ENCODE data around the gene SQSTM1.

The SQSTM1 gene

DNA sequence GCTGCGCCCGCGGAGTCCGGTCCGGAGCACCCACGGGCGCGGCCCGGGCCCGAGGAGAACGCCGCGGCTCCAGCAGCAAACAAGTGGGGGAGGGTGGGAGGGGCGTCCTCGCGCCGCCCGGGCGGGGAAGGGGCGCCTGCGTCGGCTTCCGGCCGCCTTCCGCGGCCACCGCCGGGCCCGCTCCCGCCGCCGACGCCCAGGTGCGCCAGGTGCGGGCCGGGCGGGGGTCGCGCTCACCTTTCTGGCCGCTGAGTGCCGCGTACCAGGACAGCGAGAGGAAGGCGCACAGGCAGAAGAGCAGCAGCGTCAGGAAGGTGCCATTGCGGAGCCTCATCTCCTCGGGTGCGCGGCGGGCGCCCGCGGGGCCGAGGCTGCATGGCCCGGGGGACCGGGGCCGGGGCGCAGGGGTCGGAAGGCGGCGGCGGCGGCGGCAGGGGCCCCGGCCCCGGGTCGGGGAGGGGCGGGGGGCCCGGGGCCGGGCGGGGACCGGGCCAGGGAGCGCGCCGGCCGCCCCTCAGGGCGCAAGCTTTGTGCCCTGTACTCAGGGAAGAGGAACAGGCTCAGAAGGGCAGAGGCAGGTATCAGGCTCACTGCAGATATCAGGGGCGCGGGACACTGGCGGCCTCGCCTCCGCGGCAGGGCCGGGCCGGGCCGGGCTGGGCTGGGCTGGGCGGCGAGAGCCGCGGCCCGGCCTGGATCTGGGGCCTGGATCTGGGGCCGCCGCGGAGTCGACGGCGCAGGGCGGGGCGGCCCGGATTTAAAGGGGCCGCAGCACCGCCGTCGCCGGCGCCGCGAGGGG lies 14.3 kb upstream of the SQSTM1 start, which contains the start of gene MGAT4B:
Gene MGAT4B (minus strand): TSS at position 617 of the 799 bp plus-strand sequence. CDS start 283 bp downstream, at position 334.
- peak; percentile 28 for DNase-seq

DNA sequence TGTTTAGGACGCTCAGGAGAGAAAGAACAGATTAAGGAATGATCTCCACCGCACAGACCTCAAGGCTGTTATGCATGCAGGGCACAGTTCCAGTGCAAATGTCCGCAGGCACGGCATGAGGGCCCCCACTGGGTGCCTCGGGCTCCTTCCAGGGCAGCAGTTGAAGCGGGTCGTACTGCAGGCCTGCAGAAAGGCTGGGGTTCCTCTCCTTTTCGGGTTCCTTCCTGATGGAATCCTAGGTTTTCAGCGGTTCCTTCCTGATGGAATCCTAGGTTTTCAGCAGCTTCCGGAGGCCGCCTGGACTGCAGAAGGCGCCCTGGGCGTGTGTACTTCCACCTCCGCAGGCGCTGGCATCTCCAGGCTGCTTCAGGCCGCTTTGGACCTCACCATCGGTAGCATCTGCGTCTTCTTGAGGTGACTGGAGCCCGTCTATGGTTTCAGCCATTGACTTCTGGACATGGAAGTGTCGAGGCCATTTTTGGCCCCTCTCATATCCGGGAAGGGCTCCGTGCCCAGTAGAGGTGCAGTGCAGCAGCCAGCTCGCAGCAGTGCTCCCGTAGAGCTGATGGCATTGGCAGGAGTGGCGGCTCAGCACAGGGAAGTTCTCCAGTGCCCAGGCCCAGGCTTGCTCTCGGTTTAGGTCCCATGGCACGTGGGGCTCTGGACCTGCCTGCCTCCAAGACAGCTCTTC lies 8.4 kb upstream of the SQSTM1 start:
- no peak for DNase-seq

DNA sequence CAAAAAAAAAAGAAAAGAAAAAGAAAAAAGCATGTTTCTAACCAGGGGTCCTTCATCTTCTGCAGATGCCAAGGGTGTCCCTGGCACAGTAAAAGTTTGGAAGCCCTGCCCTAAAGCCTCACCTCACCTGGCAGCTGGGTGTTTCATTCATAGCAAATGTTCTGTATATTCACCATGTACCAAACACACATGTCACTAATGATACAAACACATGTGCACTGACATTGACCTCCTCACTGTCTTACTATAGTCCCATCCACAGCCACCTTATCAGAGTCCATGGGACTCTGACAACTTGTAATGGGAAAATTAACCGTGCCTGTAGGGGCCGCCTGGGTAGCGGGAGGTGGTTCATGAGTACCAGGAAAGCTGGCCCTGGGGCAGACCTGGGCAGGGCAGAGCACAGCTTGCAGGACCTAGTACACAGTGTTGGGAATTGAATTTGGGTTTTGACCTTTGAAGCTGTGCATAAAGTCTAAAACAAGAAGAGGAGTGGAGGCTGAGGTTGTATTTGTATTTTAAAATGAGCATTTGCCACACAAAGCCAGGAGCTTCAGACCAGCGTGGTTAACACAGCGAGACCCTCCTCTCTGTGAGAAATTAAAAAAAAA lies 7.6 kb upstream of the SQSTM1 start:
- DNase-seq, result no peak

DNA sequence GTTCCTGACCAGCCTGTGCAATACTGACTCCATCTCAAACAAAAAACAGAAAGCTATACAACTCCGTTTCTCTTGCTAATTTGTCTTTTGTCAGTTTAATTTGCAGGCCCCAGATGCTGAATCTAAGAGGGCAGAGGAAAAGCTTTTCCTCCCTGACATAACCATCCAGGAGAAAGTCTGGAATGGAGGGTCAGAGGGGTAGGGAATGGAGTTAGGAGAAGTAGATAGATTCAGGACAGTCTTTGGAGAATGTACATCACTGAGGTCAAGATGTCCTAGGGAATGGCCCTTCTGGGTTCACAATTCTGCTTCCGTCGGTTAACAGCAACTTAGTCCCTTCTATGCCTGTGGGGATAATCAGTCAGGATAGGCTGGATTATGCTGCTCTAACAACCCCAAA lies 6.6 kb upstream of the SQSTM1 start:
- DNase-seq, result no peak

DNA sequence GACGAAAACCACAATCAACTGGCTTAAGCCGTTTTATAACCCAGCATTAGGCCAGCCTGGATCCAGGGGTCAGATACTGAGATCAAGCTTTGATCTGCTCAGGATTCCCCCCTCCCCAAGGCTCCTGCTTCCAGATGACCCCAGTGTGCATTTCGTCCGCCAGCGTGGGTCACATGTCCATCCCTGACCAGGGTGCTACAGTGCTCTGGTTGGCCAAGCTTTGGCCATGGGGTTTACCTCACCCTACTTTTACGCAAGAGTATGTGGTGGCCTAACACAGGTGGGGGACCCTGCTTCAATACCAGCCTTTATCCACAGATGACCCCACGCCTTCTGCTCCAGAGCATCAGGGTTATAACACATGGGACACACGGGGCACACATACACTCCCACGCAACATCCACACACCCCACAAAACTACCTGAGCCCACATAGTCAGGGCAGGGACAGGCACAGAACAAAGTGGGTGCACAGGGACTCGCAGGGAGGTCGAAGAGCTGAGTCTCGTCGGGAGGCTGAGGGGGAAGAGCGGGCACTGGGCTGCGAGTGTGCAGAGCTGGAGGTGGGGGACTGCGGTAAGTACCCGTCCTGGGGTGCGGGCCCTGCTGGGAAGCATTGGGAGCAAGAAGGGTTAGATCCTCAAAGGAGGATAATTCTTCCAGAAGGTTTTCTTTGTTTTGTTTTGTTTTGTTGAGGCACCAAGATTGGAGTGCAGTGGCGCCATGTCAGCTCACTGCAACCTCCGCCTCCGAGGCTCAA lies 5.0 kb upstream of the SQSTM1 start:
- DNase-seq, result no peak

DNA sequence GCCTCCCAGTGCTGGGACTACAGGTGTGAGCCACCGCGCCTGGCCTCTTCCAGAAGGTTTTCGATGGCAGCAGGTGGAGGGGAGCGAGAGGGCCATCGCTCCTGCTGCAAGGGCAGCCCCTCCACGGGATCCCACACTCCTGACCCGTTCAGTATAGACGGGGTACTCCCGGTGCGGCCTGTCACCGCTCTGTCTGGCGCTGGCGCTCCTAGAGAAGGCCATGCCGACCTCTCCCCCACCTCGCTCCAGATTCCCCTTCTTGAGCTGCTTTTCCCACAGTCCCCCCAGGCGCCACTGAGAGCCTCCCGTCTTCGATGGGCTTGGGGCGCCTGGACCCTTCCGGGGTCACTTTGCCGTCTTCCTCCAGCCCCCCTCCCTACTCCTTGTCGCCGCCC lies 4.3 kb upstream of the SQSTM1 start:
- no peak for DNase-seq

DNA sequence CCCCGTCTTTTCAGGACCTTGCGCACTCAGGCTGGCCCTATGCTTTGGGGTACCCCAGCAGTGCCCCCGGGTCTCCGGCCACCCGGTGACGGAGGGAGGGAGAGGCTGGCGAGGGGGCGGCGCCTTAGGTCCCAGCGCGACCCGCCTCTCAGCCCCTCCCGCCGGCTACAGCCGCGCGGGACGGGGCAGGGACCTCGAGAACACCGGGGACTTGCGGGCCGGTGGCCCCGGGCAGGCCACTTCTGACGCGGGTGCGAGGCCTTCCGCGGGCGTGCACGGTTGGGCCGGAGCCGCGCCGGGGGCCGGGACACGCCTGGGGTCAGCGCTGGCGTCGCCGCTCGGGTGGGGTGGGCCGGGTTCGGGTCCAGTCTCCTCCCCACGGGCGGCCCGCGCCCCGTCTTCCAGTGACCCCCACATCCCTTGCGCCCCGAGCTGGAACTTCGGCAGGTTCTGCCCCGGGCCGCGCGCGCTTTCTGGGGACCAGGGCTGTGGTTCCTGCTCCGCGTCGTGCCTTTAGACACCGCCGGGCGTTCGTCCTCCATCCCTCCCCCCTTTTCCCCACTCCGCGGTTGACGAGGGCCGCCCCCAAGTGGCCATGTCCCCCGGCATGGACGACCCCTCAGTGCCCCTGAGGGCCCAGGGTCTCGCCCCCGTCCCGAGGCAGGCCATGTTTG lies 3.8 kb upstream of the SQSTM1 start:
- no peak for DNase-seq

DNA sequence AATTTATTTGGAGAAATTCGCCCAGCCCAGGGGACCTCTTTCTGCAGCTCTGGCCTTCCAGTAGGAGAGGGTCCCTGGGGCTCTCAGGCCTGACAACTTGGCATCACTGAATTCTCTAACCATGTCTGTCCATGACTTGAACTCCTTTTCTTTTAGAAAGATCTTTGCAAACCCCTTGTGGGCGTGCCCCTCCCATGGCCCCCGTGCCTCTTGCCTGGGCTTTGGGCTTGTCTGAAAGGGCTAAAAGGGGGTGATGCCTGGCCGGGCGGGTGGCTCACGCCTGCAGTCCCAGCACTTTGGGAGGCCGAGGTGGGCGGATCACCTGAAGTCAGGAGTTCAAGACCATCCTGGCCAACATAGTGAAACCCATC lies 3.2 kb upstream of the SQSTM1 start:
- no peak for DNase-seq

DNA sequence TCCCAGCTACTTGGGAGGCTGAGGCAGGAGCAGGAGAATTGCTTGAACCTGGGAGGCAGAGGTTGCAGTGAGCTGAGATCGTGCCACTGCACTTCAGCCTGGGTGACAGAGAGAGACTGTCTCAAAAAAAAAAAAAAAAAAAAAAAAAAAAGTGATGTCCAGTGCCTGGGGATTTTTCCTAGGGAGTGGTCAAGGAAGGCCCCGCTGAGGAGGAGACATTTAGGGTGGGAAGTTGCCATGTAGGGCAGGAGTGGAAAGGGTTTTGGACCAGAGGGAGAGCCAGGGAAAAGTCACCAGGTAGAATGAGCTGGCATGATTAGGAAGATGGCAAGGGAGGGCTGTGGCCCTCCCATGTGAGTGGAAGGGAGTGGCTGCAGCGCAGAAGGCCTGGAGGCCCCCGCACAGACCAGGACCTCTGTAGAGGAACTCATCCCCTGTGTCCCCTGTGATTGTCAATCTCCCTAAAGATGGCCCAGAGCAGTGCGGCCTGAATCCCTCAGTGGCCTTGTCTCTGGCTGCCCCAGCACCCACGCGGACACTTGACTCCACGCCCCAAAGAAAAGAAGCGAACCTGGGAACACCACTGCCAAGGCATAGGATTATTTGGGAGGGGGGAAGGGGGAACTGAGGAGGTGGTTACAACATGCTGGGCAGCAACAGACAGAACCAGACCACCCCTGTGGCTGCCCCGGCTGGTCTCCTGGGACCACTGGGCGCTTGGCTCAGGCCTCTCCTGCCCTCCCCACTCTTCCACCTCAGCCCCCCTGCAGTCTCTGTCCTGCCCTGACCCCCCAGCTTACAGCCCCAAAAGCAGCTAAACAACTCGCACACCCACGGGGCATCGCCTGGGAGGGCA lies 2.6 kb upstream of the SQSTM1 start:
- DNase-seq, result no peak

DNA sequence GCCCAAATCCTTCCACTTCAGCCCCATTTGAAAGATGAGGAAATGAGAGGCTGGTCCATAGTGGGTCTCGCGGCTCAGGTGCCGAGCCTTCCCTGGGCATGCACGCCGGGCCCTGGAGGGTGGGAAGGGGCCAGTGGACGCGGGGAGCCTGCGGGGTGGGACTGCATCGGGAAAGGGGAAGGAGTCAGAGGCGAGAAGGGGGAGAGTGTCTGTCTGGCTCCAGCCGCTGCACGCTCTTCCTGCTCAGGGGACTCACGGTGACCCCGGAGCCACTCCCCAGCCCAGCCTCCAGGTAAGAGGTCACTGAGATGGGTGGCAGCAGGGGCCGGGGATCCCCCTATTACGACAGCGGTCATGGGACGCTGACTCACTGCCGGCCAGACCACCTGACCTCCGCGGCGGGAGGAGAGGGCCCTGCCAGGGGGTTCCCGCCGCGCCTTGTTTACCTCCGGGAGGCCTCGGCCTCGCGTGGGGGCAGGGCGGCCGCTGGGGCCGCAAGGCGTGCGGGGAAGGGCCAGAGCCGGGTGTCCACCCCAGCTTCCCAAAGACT lies 1.9 kb upstream of the SQSTM1 start:
- peak; percentile 25 for DNase-seq

DNA sequence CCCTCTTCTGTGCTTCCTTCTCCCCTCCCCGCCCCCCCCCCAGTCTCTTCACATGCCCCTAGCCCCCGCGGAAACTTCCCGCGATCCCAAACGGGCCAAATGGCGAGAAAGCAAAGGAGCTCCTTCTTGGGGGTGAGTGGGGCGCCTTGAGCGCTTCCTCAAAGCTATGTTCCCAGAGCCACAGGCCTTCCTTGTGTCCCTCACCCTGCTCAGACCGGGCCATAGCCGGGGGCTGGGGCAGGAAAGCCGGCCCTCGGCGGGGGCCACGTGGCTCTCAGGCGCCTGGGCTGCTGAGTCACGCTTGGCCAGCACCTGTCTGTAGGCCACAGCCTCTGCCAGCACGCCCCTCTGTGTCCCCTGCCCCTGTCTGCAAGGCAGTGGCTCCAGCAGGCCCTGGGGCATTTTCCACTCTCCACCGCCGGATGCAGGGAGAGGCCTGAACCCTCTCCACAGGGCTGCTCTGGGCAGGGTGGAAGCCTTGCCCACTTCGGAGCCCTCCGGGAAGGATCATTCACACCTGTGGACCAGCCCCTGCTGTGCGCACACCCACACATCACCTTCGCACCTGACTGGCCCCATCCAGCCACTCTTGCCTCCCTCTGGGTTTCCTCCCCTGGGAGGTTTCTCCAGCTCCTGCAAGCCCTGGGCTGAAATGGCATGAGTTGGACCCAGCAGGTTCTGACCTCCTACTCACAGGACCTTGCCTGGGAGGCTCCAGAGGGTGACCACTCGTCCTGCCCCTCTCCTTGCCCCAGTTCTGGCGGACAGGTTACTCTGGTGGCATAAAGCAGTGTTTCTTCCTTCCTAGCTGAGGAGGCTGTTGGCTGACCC lies 1.2 kb upstream of the SQSTM1 start:
- DNase-seq, result peak; percentile 47

DNA sequence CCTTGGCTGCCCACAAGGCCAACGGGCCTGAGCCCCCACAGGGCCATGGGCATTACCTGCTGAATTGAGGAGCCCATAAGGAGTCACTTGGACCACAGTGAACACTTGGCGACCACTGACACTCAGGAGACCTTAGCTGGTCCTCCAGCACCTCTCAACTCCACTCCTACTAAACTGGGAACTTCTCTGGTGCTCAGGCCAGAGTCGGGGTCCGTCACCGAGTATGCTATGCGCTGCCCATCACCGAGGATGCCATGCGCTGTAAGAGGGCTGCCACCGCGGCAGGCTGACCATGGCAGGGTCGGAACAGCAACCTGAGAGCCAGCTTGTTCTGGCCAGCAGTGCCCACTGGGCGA lies 600 bp upstream of the SQSTM1 start:
- no peak for DNase-seq

DNA sequence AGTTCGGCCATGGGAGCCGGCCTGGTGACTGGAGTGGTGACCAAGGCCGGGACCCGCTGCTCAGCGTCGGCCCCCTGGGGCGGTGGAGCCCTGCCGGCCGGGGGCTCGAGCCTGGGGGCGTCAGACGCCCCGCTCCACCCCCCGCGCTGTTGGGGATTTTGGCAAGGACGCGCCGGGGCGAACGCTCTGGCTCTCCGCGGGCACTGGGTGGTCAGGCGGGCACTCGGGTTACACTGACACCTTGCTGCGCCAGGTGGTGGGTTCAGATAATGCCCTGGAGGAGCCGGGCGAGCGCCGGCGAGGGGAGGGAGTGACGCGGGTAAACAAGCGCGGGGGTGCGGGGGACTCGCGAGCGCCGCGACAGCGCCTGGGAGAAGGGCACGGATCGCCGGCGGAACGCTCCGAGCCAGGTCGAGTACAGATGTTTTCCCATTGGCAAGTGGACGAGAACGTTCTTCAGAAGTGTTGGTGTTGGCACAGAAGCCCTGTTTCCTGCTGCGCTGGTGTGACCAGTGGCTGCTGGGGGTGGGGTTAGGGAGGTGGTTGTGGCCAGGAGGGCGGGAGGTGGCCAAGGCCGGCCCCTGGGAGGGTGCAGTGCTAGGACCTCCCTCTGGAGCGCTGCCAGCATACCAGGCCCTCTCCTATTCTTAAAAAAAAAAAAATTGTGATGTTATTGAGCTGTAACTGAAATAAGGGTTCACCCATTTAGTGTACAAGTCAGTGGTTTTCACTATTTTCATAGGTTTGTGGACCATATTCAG lies 773 bp downstream of the SQSTM1 start:
- DNase-seq, result peak; percentile 36

DNA sequence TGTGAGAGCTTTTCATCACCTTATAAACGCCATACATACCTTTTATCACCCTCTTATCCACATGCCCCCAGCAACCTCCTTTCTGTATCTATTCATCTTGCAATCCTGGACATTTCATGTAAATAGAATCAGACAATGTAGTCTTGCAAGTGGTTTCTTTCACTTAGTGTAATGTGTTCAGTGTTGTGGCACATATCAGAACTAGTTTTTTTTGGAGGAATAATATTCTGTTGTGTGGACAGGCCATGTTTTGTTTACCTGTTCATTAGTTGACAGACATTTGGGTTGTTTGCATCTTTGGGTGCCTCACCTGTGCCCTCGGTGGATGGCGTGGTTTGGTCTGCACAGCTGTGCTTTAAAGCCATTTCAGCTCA lies 1.3 kb downstream of the SQSTM1 start:
- DNase-seq, result no peak

DNA sequence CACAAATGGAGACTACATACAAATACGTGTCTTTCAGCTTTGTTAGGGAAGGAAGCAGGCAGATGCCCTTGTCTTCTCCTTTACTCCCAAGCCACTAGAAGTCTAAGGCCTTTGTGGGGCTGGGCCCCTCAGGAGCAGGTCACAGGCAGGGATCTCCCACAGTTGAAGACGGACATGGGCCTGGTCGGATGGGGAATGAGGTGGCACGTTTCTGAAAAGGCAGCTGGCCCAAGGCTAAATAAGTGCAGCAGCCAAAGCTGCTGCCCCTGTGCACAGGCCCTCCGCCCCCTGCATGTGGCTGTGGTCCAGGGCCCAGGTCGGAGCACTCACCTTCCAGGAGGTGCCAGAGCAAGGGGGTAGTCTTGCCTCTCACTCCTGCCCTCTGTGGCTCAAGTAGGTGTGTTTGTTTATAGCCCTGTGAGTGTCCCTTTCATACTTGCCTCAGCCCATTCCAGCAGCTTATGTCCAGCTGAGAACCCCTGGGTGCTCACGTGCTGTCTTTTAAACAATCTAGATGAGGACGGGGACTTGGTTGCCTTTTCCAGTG lies 1.8 kb downstream of the SQSTM1 start:
- no peak for DNase-seq

DNA sequence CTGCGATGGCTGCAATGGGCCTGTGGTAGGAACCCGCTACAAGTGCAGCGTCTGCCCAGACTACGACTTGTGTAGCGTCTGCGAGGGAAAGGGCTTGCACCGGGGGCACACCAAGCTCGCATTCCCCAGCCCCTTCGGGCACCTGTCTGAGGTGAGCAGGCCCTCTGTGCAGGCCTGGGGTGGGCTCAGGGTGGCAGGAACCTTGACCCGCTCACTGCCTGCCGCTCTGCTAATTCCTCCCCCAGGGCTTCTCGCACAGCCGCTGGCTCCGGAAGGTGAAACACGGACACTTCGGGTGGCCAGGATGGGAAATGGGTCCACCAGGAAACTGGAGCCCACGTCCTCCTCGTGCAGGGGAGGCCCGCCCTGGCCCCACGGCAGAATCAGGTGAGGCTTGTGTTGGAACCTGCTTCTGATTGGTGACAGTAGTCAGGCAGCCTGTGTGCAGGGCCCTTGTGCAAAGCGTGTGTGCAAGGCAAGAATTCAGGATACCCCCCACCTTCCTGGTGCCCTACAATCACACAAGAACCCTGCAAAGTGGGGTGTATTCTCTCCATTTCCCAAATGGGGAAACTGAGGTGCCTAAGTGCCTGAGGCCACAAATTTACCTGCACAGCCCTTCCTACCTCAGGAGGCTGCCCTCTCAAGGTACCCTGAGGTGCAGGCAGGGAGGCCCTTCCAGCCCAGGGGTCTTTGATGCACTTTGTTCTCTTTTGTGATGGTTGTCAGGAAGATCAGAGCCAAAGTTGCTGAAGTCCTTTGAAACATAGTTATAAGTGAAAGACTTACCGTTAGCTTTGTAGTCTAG lies 3.4 kb downstream of the SQSTM1 start:
- DNase-seq, result no peak

DNA sequence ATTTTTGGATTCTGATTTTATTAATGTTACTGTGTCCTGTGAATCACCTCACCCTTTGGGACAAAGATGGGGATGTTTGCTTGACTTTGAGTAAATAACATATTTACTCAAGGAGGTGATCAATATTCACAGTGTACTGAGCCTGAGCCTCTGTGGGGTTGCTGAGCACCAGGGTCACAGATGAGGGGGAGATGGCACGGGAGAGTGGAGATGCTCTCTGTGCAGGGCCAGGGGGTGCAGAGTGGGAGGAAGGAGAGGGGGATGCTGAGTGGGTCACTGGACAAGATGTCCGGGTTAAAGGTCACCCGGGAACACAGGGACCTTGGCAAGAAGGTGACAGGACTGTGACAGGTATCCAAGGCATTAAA lies 4.0 kb downstream of the SQSTM1 start:
- no peak for DNase-seq

DNA sequence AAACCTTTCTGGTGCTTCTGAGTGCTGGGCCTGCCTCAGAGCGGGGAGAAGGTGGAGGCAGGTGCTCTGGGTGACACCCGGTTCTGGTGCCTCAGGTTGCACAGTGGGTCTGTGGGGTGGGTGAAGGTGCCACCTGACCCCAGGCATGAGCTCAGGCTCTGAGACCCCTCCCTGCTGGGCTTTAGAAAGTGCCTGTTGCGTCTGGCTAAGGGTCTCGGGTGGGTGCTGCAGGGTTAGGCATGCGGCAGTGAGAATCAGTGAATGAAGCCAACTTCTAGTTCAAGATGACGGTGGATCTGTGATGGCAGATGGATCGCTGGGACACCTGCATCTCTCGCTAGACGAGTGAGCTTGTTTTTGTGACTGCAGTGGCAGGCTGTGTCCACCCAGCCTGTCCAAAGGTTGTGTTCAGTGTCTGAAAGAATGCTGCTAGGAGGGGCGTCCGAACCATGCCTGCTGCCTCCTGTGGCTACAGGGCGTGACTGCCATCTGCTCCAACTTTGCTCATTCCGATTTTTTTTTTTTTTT lies 5.0 kb downstream of the SQSTM1 start:
- DNase-seq, result no peak

Measured in NCI-H1092 (cell line).